SK-N-SH (cell line): ENCODE results near the gene NEDD1. TPM values are rescaled to one million over a fixed set of nuclear protein-coding genes. Genes with fewer than 3 reads are reported as not detected.

Experiments used
- CTCF ChIA-PET: fragments of 300-600, 350-600 bp; formaldehyde crosslinking; extraction: SDS; loops from one replicate; lab custom pipeline; 2021; lab: Yijun Ruan, JAX
- POLR2A ChIA-PET: fragments of 350-600 bp; sonication (Branson Sonifier 250); formaldehyde crosslinking; extraction: SDS; loops from one replicate; lab custom pipeline; 2020; ENCODE audit warnings: antibody characterized with exemption, inconsistent platforms; lab: Yijun Ruan, JAX
- DNase-seq: peaks from one replicate; pipeline ENCODE4 v3.0.0; 2012
- H2AFZ ChIP-seq: fragments of 200-600 bp; sonication (generic); 2 replicates; pipeline ENCODE4 v1.8.1; 2016; ENCODE audit warnings: antibody characterized with exemption, mild to moderate bottlenecking, low read depth
- H3F3A ChIP-seq: fragments of 200-600 bp; sonication (generic); replicated peaks from 2 replicates; pipeline ENCODE3; 2016; ENCODE audit warnings: antibody characterized with exemption, mild to moderate bottlenecking; ENCODE audit not compliant: insufficient read depth
- H3K27ac ChIP-seq, 2 experiments: fragments of 200-500 bp in 1 of 2; fragments of 200-600 bp in 1 of 2; sonication (Bioruptor generic) in 1 of 2; sonication (generic), shearing (Covaris generic) in 1 of 2; 2 replicates each; pipeline versions ENCODE4 v1.5.1 to v1.6.1; 2014 to 2016; ENCODE audit warnings: low read depth in 2 of 2, inconsistent platforms in 1 of 2, low read length in 1 of 2, mild to moderate bottlenecking in 1 of 2, mixed read lengths in 1 of 2
- H3K27me3 ChIP-seq: fragments of 200-600 bp; sonication (generic), shearing (Covaris generic); 2 replicates; pipeline ENCODE4 v1.6.1; 2016; ENCODE audit warnings: mixed run types; ENCODE audit not compliant: insufficient read depth
- H3K36me3 ChIP-seq, 2 experiments: fragments of 200-500 bp in 1 of 2; fragments of 200-600 bp in 1 of 2; sonication (Bioruptor generic) in 1 of 2; sonication (generic) in 1 of 2; replicated peaks in 1 of 2; 2 replicates each; pipeline versions ENCODE3 to v1.5.1; 2014 to 2016; ENCODE audit warnings: low read length in 1 of 2, mild to moderate bottlenecking in 1 of 2; ENCODE audit not compliant: insufficient read depth in 2 of 2, control insufficient read depth in 1 of 2
- H3K4me1 ChIP-seq, 2 experiments: fragments of 200-500 bp in 1 of 2; fragments of 200-600 bp in 1 of 2; sonication (Bioruptor generic) in 1 of 2; sonication (generic), shearing (Covaris generic) in 1 of 2; 2 replicates each; pipeline versions ENCODE4 v1.5.1 to v1.6.1; 2014 to 2016; ENCODE audit warnings: low read depth in 1 of 2, low read length in 1 of 2, mixed run types in 1 of 2; ENCODE audit not compliant: insufficient read depth in 2 of 2, control insufficient read depth in 1 of 2
- H3K4me2 ChIP-seq: fragments of 200-600 bp; sonication (generic), shearing (Covaris generic); 2 replicates; pipeline ENCODE4 v1.6.1; 2017; ENCODE audit warnings: mixed run types
- H3K4me3 ChIP-seq, 2 experiments: fragments of 200-500 bp in 1 of 2; fragments of 200-600 bp in 1 of 2; sonication (Bioruptor generic) in 1 of 2; sonication (generic), shearing (Covaris generic) in 1 of 2; 2 replicates each; pipeline versions ENCODE4 v1.5.1 to v1.8.1; 2014 to 2016; ENCODE audit warnings: low read depth in 2 of 2, inconsistent platforms in 1 of 2, low read length in 1 of 2, mild to moderate bottlenecking in 1 of 2, mixed read lengths in 1 of 2, moderate library complexity in 1 of 2
- H3K79me2 ChIP-seq: fragments of 200-600 bp; sonication (generic); 2 replicates; pipeline ENCODE4 v1.8.1; 2017; ENCODE audit warnings: mild to moderate bottlenecking; ENCODE audit not compliant: insufficient read depth
- H3K9ac ChIP-seq: fragments of 200-600 bp; sonication (generic); 2 replicates; pipeline ENCODE4 v1.6.1; 2017; ENCODE audit warnings: mixed run types
- H3K9me2 ChIP-seq: fragments of 200-600 bp; sonication (generic); 2 replicates; pipeline ENCODE4 v1.6.1; 2017; ENCODE audit warnings: mixed run types
- H3K9me3 ChIP-seq: fragments of 200-600 bp; sonication (generic); 2 replicates; pipeline ENCODE4 v1.6.1; 2017; ENCODE audit warnings: mixed run types, mild to moderate bottlenecking, moderate library complexity
- H4K20me1 ChIP-seq: fragments of 200-600 bp; sonication (generic); 2 replicates; pipeline ENCODE4 v1.6.1; 2017; ENCODE audit warnings: mild to moderate bottlenecking, mixed run types; ENCODE audit not compliant: insufficient read depth
- EP300 ChIP-seq, 2 experiments: IDR thresholded peaks; 2 replicates each; pipeline versions ENCODE4 v1.4.0 to v1.6.1; 2012; ENCODE audit warnings: borderline replicate concordance in 1 of 2, low read depth in 1 of 2, low read length in 1 of 2
- EZH2phosphoT487 ChIP-seq: fragments of 200-600 bp; sonication (generic); IDR thresholded peaks from 2 replicates; pipeline ENCODE4 v1.6.1; 2017; ENCODE audit warnings: low read depth, mixed run types, mild to moderate bottlenecking, antibody characterized with exemption, moderate library complexity, borderline replicate concordance
- FOXJ3 ChIP-seq: sonication (generic); formaldehyde crosslinking; IDR thresholded peaks from 2 replicates; pipeline ENCODE4 v1.5.1; 2020; ENCODE audit warnings: mild to moderate bottlenecking, missing genetic modification reagents
- FOXM1 ChIP-seq: IDR thresholded peaks from 2 replicates; pipeline ENCODE4 v1.4.0; 2012; ENCODE audit warnings: low read depth, mild to moderate bottlenecking
- GABPA ChIP-seq: IDR thresholded peaks from 2 replicates; pipeline ENCODE4 v1.4.0; 2012; ENCODE audit warnings: low read depth, mild to moderate bottlenecking
- MEF2A ChIP-seq: IDR thresholded peaks from 2 replicates; pipeline ENCODE4 v1.4.0; 2012; ENCODE audit warnings: low read depth, borderline replicate concordance
- MXI1 ChIP-seq: IDR thresholded peaks from 2 replicates; pipeline ENCODE4 v1.6.1; 2012; ENCODE audit warnings: mild to moderate bottlenecking, low read depth, low read length, improper control_type of control experiment
- NFIC ChIP-seq: IDR thresholded peaks from 2 replicates; pipeline ENCODE4 v1.4.0; 2012; ENCODE audit warnings: borderline replicate concordance
- RAD21 ChIP-seq: IDR thresholded peaks from 2 replicates; pipeline ENCODE4 v1.6.1; 2012; ENCODE audit warnings: mild to moderate bottlenecking, low read length
- RCOR1 ChIP-seq: fragments of 150-350 bp; IDR thresholded peaks from 2 replicates; pipeline ENCODE4 v1.6.1; 2017; ENCODE audit warnings: antibody characterized with exemption, low read length
- REST ChIP-seq: IDR thresholded peaks from 2 replicates; pipeline ENCODE4 v1.6.1; 2012; ENCODE audit warnings: mild to moderate bottlenecking, low read depth, low read length, moderate library complexity
- TAF1 ChIP-seq: IDR thresholded peaks from 2 replicates; pipeline ENCODE4 v1.6.1; 2012; ENCODE audit warnings: low read depth, mild to moderate bottlenecking, low read length, moderate library complexity, borderline replicate concordance
- TCF12 ChIP-seq: IDR thresholded peaks from 2 replicates; pipeline ENCODE4 v1.4.0; 2012
- TEAD4 ChIP-seq: IDR thresholded peaks from 2 replicates; pipeline ENCODE4 v1.4.0; 2012; ENCODE audit warnings: mild to moderate bottlenecking, borderline replicate concordance; ENCODE audit not compliant: insufficient read depth
- USF2 ChIP-seq: fragments of 150-350 bp; IDR thresholded peaks from 2 replicates; pipeline ENCODE4 v1.6.1; 2017; ENCODE audit warnings: antibody characterized with exemption, low read length, low read depth, borderline replicate concordance
- WGBS: methylation state at CpG from one replicate; pipeline ENCODE4 v1.1.6; 2017; ENCODE audit warnings: low lambda C conversion rate; 5-methylcytosine and 5-hydroxymethylcytosine counted together
- polyA plus RNA-seq, 3 experiments: library from polyadenylated mRNA; depleted of rRNA; stranded (reverse); fragments of >200 nt; gene quantifications; 2 replicates each; pipeline ENCODE4 v1.2.3, GENCODE V29; 2012
- TF ChIP-seq, protein P1 (sequence below): IDR thresholded peaks from 2 replicates; pipeline ENCODE4; 2012
- TF ChIP-seq, protein P2 (sequence below): IDR thresholded peaks from 2 replicates; pipeline ENCODE4 v1.4.0; 2012; ENCODE audit warnings: low read depth, borderline replicate concordance

NEDD1 gene
- polyA plus RNA-seq, 1 of the 3 experiments (the other 2 are of a cell fraction): 6.0 TPM

- Histone ChIP-seq H4K20me1 (no peaks in the 10 kb centered on the region), H3F3A (no peaks in the 10 kb centered on the region), H3K79me2 (no peaks in the 10 kb centered on the region), H2AFZ (no peak overlapping the region), H3K9me2 (no peaks in the 10 kb centered on the region), H3K9me3 (no peaks in the 10 kb centered on the region), H3K27ac (no peak overlapping the region), H3K9ac (no peak overlapping the region), H3K4me1 (no peaks in the 10 kb centered on the region; a peak in 2 of 4 replicates), H3K27me3 (no peaks in the 10 kb centered on the region), H3K36me3 (no peaks in the 10 kb centered on the region), H3K4me2 (no peak overlapping the region), H3K4me3 (no peak overlapping the region)
- DNase-seq: no peak
- WGBS: 5% methylated on average over 1 of the region's 1 CpG
- TF ChIP-seq USF2 (no peak), TCF12 (no peak), RCOR1 (no peak), REST (no peak)
- TF ChIP-seq, protein P1, sequence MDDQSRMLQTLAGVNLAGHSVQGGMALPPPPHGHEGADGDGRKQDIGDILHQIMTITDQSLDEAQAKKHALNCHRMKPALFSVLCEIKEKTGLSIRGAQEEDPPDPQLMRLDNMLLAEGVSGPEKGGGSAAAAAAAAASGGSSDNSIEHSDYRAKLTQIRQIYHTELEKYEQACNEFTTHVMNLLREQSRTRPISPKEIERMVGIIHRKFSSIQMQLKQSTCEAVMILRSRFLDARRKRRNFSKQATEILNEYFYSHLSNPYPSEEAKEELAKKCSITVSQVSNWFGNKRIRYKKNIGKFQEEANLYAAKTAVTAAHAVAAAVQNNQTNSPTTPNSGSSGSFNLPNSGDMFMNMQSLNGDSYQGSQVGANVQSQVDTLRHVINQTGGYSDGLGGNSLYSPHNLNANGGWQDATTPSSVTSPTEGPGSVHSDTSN: no peak
- CTCF ChIA-PET: no interaction called here
- POLR2A ChIA-PET: no interaction called here
These were observed 48.9 kb upstream of the NEDD1 start for GRCh38 chr12:96858162-96858561.

GRCh38 chr12:96861656-96862055 is 45.4 kb upstream of the NEDD1 start:
- Histone ChIP-seq H3K9me2 (no peaks in the 10 kb centered on the region), H3K36me3 (no peaks in the 10 kb centered on the region), H3K9me3 (no peaks in the 10 kb centered on the region), H4K20me1 (no peaks in the 10 kb centered on the region), H2AFZ (no peak overlapping the region), H3K4me2 (no peak overlapping the region), H3K9ac (no peak overlapping the region), H3F3A (no peaks in the 10 kb centered on the region), H3K27me3 (no peaks in the 10 kb centered on the region), H3K27ac (no peak overlapping the region), H3K4me3 (no peak overlapping the region), H3K79me2 (no peaks in the 10 kb centered on the region), H3K4me1 (peaks cover 0 to 2% of the 10 kb centered on the region in 2 experiments; a peak in 3 of 4 replicates)
- WGBS: 45% methylated on average over 2 of the region's 2 CpGs
- POLR2A ChIA-PET: no interaction called here
- no peak for DNase-seq
- CTCF ChIA-PET: interaction anchor here (1.7 kb wide), 1 partner anchor 10 kb away, joined by 3 read pairs; no protein-coding TSS in a partner anchor
- no peak for TF ChIP-seq GABPA
- no peak for TF ChIP-seq TCF12
- no peak for TF ChIP-seq FOXM1
- no peak for TF ChIP-seq TEAD4
- TF ChIP-seq TAF1: no peak
- TF ChIP-seq RCOR1: no peak
- no peak for TF ChIP-seq MXI1
- no peak for TF ChIP-seq EZH2phosphoT487
- TF ChIP-seq FOXJ3: no peak
- no peak for TF ChIP-seq REST
- TF ChIP-seq, protein P2, sequence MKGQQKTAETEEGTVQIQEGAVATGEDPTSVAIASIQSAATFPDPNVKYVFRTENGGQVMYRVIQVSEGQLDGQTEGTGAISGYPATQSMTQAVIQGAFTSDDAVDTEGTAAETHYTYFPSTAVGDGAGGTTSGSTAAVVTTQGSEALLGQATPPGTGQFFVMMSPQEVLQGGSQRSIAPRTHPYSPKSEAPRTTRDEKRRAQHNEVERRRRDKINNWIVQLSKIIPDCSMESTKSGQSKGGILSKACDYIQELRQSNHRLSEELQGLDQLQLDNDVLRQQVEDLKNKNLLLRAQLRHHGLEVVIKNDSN: no peak
- no peak for TF ChIP-seq NFIC
- no peak for TF ChIP-seq MEF2A
- TF ChIP-seq EP300 (IDR thresholded peaks at IDR 0.05; ENCODE audit: borderline replicate concordance in 1 of 2, low read depth in 1 of 2, low read length in 1 of 2): no peak
- no peak for TF ChIP-seq RAD21
